K562 (cell line): ENCODE data around the gene PPP1R10. TPM values are rescaled to one million over a fixed set of nuclear protein-coding genes. Genes with fewer than 3 reads are reported as not detected.

ENCODE experiments used
- ASH1L ChIP-seq: fragments of 450-650 bp; IDR thresholded peaks from 2 replicates; pipeline ENCODE4 v1.6.1; 2018; ENCODE audit warnings: borderline replicate concordance, mild to moderate bottlenecking, low read depth; ENCODE audit not compliant: partially characterized antibody
- CEBPB ChIP-seq: fragments of 450-650 bp; IDR thresholded peaks from 2 replicates; pipeline ENCODE4 v1.6.1; 2016; ENCODE audit warnings: missing genetic modification characterization, missing compliant biosample characterization
- EHMT2 ChIP-seq: fragments of 450-650 bp; IDR thresholded peaks from 2 replicates; pipeline ENCODE4 v1.6.1; 2018; ENCODE audit warnings: antibody characterized with exemption
- FOSL1 ChIP-seq: fragments of 200-800 bp; sonication (Bioruptor generic); conservative IDR thresholded peaks from 2 replicates; pipeline ENCODE4 v1.6.1; 2016; ENCODE audit warnings: missing genetic modification characterization, missing compliant biosample characterization
- FOXK2 ChIP-seq, 2 experiments: fragments of 450-650 bp; IDR thresholded peaks in 1 of 2; conservative IDR thresholded peaks in 1 of 2; 2 replicates each; pipeline ENCODE4 v1.6.1; 2016; ENCODE audit warnings: low read depth in 2 of 2, mild to moderate bottlenecking in 1 of 2
- JUNB ChIP-seq: fragments of 450-650 bp; formaldehyde crosslinking; conservative IDR thresholded peaks from 2 replicates; pipeline ENCODE4 v1.4.0; 2020; ENCODE audit warnings: mild to moderate bottlenecking
- JUND ChIP-seq, 2 experiments: IDR thresholded peaks; 2 replicates in 1 of 2; 3 replicates in 1 of 2; pipeline ENCODE4 v1.6.1; 2011; ENCODE audit warnings: borderline replicate concordance in 2 of 2, low read depth in 2 of 2, low read length in 2 of 2, improper control_type of control experiment in 1 of 2, missing biosample characterization in 1 of 2, missing genetic modification characterization in 1 of 2, missing genetic modification reagents in 1 of 2
- KLF13 ChIP-seq: fragments of 450-650 bp; IDR thresholded peaks from 2 replicates; pipeline ENCODE4 v1.6.1; 2016; ENCODE audit warnings: missing genetic modification characterization, low read depth, mild to moderate bottlenecking, missing compliant biosample characterization, moderate library complexity, borderline replicate concordance
- PML ChIP-seq: IDR thresholded peaks from 2 replicates; pipeline ENCODE4 v1.6.1; 2012; ENCODE audit warnings: low read length, inconsistent platforms
- POLR2B ChIP-seq: fragments of 450-650 bp; IDR thresholded peaks from 2 replicates; pipeline ENCODE4 v1.6.1; 2018; ENCODE audit warnings: low read depth; ENCODE audit not compliant: partially characterized antibody
- SIN3A ChIP-seq, 2 experiments: fragments of 150-350 bp in 1 of 2; IDR thresholded peaks; 2 replicates each; pipeline ENCODE4 v1.6.1; 2011 to 2016; ENCODE audit warnings: borderline replicate concordance in 2 of 2, low read depth in 2 of 2, low read length in 2 of 2, mild to moderate bottlenecking in 2 of 2, moderate library complexity in 2 of 2; ENCODE audit not compliant: control insufficient read depth in 1 of 2
- SIX5 ChIP-seq, 2 experiments: IDR thresholded peaks; 2 replicates each; pipeline ENCODE4 v1.6.1; 2011; ENCODE audit warnings: low read length in 2 of 2, borderline replicate concordance in 1 of 2, low read depth in 1 of 2, mild to moderate bottlenecking in 1 of 2, moderate library complexity in 1 of 2; ENCODE audit not compliant: insufficient read depth in 1 of 2
- ZNF778 ChIP-seq: fragments of 450-650 bp; formaldehyde crosslinking; IDR thresholded peaks from 2 replicates; pipeline ENCODE4 v1.4.0; 2020; ENCODE audit warnings: mild to moderate bottlenecking, moderate library complexity
- polyA plus RNA-seq, 8 experiments: library from polyadenylated mRNA; depleted of rRNA in 4 of 8; stranded (reverse) in 5 of 8; unstranded in 3 of 8; fragments of >200 nt; fragmentation: Nextera tagmentation in 2 of 8; fragmentation: Illumina TruSeq in 1 of 8; extraction: Ambion mirVana in 2 of 8; extraction: Trizol in 1 of 8; gene quantifications; 2 replicates each; pipeline versions ENCODE4 v1.2.1 to v1.2.3, GENCODE V29; 2011 to 2014; ENCODE audit warnings: inconsistent platforms in 1 of 8, missing spikeins in 1 of 8
- total RNA-seq, 7 experiments: library from RNA; depleted of rRNA in 6 of 7; stranded (reverse); fragments of >200 nt in 6 of 7; fragmentation: Illumina TruSeq in 2 of 7; extraction: Trizol in 2 of 7; gene quantifications; 2 replicates each; pipeline versions ENCODE4 v1.2.1 to v1.2.3, GENCODE V29; 2011 to 2021; ENCODE audit warnings: low replicate concordance in 1 of 7
- TF ChIP-seq, protein P1 (sequence below): fragments of 250-450 bp; sonication (Bioruptor Pico); IDR thresholded peaks from 2 replicates; pipeline ENCODE4 v1.8.0; 2022; ENCODE audit warnings: inconsistent platforms, mild to moderate bottlenecking, moderate library complexity, borderline replicate concordance
- TF ChIP-seq, protein P2 (sequence below): fragments of 450-650 bp; IDR thresholded peaks from 2 replicates; pipeline ENCODE4 v1.6.1; 2014; ENCODE audit warnings: low read depth, mild to moderate bottlenecking, moderate library complexity, borderline replicate concordance
- TF ChIP-seq, protein P3 (sequence below): sonication (generic); formaldehyde crosslinking; IDR thresholded peaks from 2 replicates; pipeline ENCODE4 v1.8.0; 2022; ENCODE audit warnings: mild to moderate bottlenecking, low read depth, missing genetic modification reagents
- TF ChIP-seq, protein P4 (sequence below): fragments of 450-650 bp; IDR thresholded peaks from 2 replicates; pipeline ENCODE4 v1.6.1; 2018; ENCODE audit not compliant: partially characterized antibody

PPP1R10 gene
- total and polyA plus RNA-seq, 9 of the 15 experiments (the other 6 are each of a cell fraction or from before 2014, with no cell fraction given) = 14.1 to 65.5 (median 32.6) TPM

DNA sequence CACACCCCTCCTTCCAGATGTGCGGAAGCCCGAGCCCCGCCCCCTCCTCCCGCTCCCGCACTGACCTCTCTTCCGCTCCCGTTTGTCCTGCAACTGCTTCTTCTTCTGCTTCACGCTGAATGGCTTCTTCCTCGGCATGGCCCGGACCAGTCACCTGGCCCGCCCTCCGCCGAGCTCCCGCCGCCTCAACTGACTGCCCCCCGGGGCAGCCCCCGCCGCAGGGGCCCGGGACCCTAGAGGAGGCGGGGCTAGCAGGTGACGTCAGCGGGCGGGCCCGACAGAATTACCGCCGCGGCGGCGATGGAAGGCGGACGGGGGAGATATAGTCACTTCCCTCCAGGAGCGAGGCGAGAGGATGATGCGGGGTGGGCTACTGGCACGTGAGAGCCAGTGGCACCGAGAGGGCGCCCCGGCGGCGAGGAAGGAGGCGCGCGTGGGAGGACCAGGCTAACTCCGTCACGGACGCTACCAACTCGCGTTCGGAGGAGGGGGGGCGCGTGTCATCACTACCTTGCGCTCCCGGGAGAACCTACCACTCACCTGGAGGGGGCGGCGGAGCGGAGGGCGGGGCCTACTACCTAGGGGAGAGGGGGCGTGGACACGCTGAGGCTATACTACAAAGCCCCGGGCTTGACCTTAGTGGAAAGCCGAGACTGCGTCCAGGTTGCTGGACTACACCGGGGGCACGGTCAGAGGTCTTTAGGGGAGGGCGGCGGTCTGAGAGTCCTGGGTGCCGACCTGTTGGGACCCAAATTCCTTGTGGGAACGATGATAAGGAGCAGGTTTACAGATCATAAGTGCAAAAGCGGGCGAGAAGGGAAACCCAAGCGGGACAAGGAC is 60.8 kb downstream of the PPP1R10 start, which contains the start of gene GNL1 (continued):
- TF ChIP-seq FOXK2 (conservative IDR thresholded peaks at IDR 0.05 in 1 of 2, IDR thresholded peaks at IDR 0.05 in 1 of 2; ENCODE audit: low read depth in 2 of 2) = peak in 1 of 2 experiments; percentile 99; a peak in 2 of 4 replicates
- TF ChIP-seq, protein P1, sequence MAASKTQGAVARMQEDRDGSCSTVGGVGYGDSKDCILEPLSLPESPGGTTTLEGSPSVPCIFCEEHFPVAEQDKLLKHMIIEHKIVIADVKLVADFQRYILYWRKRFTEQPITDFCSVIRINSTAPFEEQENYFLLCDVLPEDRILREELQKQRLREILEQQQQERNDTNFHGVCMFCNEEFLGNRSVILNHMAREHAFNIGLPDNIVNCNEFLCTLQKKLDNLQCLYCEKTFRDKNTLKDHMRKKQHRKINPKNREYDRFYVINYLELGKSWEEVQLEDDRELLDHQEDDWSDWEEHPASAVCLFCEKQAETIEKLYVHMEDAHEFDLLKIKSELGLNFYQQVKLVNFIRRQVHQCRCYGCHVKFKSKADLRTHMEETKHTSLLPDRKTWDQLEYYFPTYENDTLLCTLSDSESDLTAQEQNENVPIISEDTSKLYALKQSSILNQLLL (CRISPR knock-in tag) = no peak
- peak; percentile 72 for TF ChIP-seq POLR2B
- TF ChIP-seq, protein P2, sequence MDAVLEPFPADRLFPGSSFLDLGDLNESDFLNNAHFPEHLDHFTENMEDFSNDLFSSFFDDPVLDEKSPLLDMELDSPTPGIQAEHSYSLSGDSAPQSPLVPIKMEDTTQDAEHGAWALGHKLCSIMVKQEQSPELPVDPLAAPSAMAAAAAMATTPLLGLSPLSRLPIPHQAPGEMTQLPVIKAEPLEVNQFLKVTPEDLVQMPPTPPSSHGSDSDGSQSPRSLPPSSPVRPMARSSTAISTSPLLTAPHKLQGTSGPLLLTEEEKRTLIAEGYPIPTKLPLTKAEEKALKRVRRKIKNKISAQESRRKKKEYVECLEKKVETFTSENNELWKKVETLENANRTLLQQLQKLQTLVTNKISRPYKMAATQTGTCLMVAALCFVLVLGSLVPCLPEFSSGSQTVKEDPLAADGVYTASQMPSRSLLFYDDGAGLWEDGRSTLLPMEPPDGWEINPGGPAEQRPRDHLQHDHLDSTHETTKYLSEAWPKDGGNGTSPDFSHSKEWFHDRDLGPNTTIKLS = peak; percentile 11; the same call in 1 of the 2 replicates
- TF ChIP-seq ASH1L = peak; percentile 36
- TF ChIP-seq PML = peak; percentile 30; the same call in 1 of the 2 replicates
- TF ChIP-seq ZNF778 (CRISPR knock-in tag) = no peak
- peak; percentile 55; the same call in 1 of the 2 replicates for TF ChIP-seq KLF13 (tag)
- TF ChIP-seq JUNB = no peak
- TF ChIP-seq, protein P3, sequence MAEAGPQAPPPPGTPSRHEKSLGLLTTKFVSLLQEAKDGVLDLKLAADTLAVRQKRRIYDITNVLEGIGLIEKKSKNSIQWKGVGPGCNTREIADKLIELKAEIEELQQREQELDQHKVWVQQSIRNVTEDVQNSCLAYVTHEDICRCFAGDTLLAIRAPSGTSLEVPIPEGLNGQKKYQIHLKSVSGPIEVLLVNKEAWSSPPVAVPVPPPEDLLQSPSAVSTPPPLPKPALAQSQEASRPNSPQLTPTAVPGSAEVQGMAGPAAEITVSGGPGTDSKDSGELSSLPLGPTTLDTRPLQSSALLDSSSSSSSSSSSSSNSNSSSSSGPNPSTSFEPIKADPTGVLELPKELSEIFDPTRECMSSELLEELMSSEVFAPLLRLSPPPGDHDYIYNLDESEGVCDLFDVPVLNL (CRISPR knock-in tag) = no peak
- peak in 1 of 2 experiments; percentile 81; a peak in 2 of 4 replicates for TF ChIP-seq SIN3A (IDR thresholded peaks at IDR 0.05; ENCODE audit: borderline replicate concordance in 2 of 2, control insufficient read depth in 1 of 2, low read depth in 2 of 2, low read length in 2 of 2)
- peak in 1 of 2 experiments; percentile 61; a peak in 1 of 4 replicates for TF ChIP-seq SIX5 (IDR thresholded peaks at IDR 0.05; ENCODE audit: borderline replicate concordance in 1 of 2, insufficient read depth in 1 of 2, low read depth in 1 of 2, low read length in 2 of 2)
- TF ChIP-seq, protein P4, sequence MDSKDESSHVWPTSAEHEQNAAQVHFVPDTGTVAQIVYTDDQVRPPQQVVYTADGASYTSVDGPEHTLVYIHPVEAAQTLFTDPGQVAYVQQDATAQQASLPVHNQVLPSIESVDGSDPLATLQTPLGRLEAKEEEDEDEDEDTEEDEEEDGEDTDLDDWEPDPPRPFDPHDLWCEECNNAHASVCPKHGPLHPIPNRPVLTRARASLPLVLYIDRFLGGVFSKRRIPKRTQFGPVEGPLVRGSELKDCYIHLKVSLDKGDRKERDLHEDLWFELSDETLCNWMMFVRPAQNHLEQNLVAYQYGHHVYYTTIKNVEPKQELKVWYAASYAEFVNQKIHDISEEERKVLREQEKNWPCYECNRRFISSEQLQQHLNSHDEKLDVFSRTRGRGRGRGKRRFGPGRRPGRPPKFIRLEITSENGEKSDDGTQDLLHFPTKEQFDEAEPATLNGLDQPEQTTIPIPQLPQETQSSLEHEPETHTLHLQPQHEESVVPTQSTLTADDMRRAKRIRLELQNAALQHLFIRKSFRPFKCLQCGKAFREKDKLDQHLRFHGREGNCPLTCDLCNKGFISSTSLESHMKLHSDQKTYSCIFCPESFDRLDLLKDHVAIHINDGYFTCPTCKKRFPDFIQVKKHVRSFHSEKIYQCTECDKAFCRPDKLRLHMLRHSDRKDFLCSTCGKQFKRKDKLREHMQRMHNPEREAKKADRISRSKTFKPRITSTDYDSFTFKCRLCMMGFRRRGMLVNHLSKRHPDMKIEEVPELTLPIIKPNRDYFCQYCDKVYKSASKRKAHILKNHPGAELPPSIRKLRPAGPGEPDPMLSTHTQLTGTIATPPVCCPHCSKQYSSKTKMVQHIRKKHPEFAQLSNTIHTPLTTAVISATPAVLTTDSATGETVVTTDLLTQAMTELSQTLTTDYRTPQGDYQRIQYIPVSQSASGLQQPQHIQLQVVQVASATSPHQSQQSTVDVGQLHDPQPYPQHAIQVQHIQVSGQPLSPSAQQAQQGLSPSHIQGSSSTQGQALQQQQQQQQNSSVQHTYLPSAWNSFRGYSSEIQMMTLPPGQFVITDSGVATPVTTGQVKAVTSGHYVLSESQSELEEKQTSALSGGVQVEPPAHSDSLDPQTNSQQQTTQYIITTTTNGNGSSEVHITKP = peak; percentile 99
- peak; percentile 28; the same call in 1 of the 2 replicates for TF ChIP-seq FOSL1
- TF ChIP-seq JUND (IDR thresholded peaks at IDR 0.05; ENCODE audit: borderline replicate concordance, low read depth, low read length) = peak; percentile 97
- peak; percentile 58; the same call in 1 of the 3 replicates for TF ChIP-seq JUND (tag; IDR thresholded peaks at IDR 0.05; ENCODE audit: borderline replicate concordance, low read depth, low read length)
- TF ChIP-seq EHMT2 = no peak
- TF ChIP-seq CEBPB (tag) = peak; percentile 73
